SK-N-SH treated with all-trans-retinoic acid at 6 μM for 48 hours (cell line): ENCODE measurements around the gene CPPED1.

ENCODE experiments used
- ARNTL ChIP-seq: fragments of 450-650 bp; formaldehyde crosslinking; IDR thresholded peaks from 2 replicates; pipeline ENCODE4 v1.5.0; 2020; ENCODE audit warnings: low read depth, mild to moderate bottlenecking, moderate library complexity, borderline replicate concordance
- CSRNP3 ChIP-seq: fragments of 250-450 bp; sonication (Bioruptor Pico); IDR thresholded peaks from 2 replicates; pipeline ENCODE4 v1.5.1; 2021; ENCODE audit warnings: mild to moderate bottlenecking, moderate library complexity
- PATZ1 ChIP-seq: fragments of 250-450 bp; sonication (Bioruptor Pico); IDR thresholded peaks from 2 replicates; pipeline ENCODE4 v1.8.0; 2020; ENCODE audit warnings: mild to moderate bottlenecking, moderate library complexity, borderline replicate concordance
- RARB ChIP-seq: fragments of 250-450 bp; sonication (Bioruptor Pico); IDR thresholded peaks from 2 replicates; pipeline ENCODE4 v1.8.0; 2021; ENCODE audit warnings: mild to moderate bottlenecking, moderate library complexity
- ZFP3 ChIP-seq: fragments of 250-450 bp; sonication (Bioruptor Pico); IDR thresholded peaks from 2 replicates; pipeline ENCODE4 v1.5.0; 2020; ENCODE audit warnings: mild to moderate bottlenecking, moderate library complexity
- ZNF70 ChIP-seq: fragments of 450-650 bp; formaldehyde crosslinking; IDR thresholded peaks from 2 replicates; pipeline ENCODE4 v1.5.0; 2020; ENCODE audit warnings: mild to moderate bottlenecking, moderate library complexity
- TF ChIP-seq, protein P1 (sequence below): fragments of 250-450 bp; sonication (Bioruptor Pico); IDR thresholded peaks from 2 replicates; pipeline ENCODE4 v1.5.1; 2020; ENCODE audit warnings: low read depth, mild to moderate bottlenecking, moderate library complexity

- TF ChIP-seq, protein P1, sequence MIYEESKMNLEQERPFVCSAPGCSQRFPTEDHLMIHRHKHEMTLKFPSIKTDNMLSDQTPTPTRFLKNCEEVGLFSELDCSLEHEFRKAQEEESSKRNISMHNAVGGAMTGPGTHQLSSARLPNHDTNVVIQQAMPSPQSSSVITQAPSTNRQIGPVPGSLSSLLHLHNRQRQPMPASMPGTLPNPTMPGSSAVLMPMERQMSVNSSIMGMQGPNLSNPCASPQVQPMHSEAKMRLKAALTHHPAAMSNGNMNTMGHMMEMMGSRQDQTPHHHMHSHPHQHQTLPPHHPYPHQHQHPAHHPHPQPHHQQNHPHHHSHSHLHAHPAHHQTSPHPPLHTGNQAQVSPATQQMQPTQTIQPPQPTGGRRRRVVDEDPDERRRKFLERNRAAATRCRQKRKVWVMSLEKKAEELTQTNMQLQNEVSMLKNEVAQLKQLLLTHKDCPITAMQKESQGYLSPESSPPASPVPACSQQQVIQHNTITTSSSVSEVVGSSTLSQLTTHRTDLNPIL: no peak
- TF ChIP-seq ARNTL (no peak), ZNF70 (CRISPR knock-in tag) (no peak), CSRNP3 (no peak), RARB (CRISPR knock-in tag) (no peak), ZFP3 (no peak), PATZ1 (CRISPR knock-in tag) (no peak)
Measured at GRCh38 chr16:12646490-12647274, 157.0 kb downstream of the CPPED1 start.
